B cell (primary cell): ENCODE results near the gene MYO16. TPM values are rescaled to one million over a fixed set of nuclear protein-coding genes. Genes with fewer than 3 reads are reported as not detected.

Experiments used
- ATAC-seq: fragments of 200-7000 bp; cut with Tn5 transposase; one replicate; pipeline ENCODE4 v1.10.0; 2021; ENCODE audit warnings: low read depth, mild to moderate bottlenecking, moderate number of reproducible peaks, moderate library complexity
- CTCF ChIA-PET: fragments of 350-600 bp; sonication (Branson Sonifier 250); formaldehyde crosslinking; loops from one replicate; lab custom pipeline; 2021; ENCODE audit warnings: antibody characterized with exemption, inconsistent platforms; lab: Charles Lee
- POLR2A ChIA-PET: fragments of 350-600 bp; sonication (Branson Sonifier 250); formaldehyde crosslinking; loops from one replicate; lab custom pipeline; 2021; ENCODE audit warnings: antibody characterized with exemption; lab: Charles Lee
- DNase-seq: peaks from one replicate; pipeline ENCODE4 v3.0.0; 2013
- H2AFZ ChIP-seq: 2 replicates; pipeline ENCODE4 v1.6.1; 2012; ENCODE audit warnings: mild to moderate bottlenecking, low read depth, low read length; ENCODE audit not compliant: insufficient read depth, poor library complexity, severe bottlenecking
- H3K27ac ChIP-seq, 2 donors: 1 replicate in 1 of 2; 2 replicates in 1 of 2; pipeline ENCODE4 v1.5.1; 2012 to 2013; ENCODE audit warnings: low read length in 2 of 2, mild to moderate bottlenecking in 2 of 2, moderate library complexity in 1 of 2
- H3K27me3 ChIP-seq, 4 experiments: fragments of 200-600 bp in 1 of 4; sonication (generic) in 1 of 4; replicated peaks in 1 of 4; 1 replicate in 2 of 4; 2 replicates in 2 of 4; pipeline versions ENCODE4 v1.6.1 to v1.7.0; 2013 to 2016; ENCODE audit warnings: low read length in 3 of 4, mild to moderate bottlenecking in 2 of 4, mixed read lengths in 1 of 4, moderate library complexity in 1 of 4; ENCODE audit not compliant: insufficient read depth in 4 of 4, control insufficient read depth in 3 of 4; ENCODE audit errors: control extremely low read depth in 1 of 4
- H3K36me3 ChIP-seq, 2 experiments: replicated peaks in 1 of 2; 1 replicate in 1 of 2; 2 replicates in 1 of 2; pipeline versions ENCODE4 v1.6.1 to v1.7.1; 2013; ENCODE audit warnings: low read length in 1 of 2; ENCODE audit not compliant: insufficient read depth in 2 of 2, control insufficient read depth in 1 of 2; ENCODE audit errors: control extremely low read depth in 1 of 2, extremely low read depth in 1 of 2
- H3K4me1 ChIP-seq, 2 donors: fragments of 200-600 bp in 1 of 2; sonication (generic) in 1 of 2; 1 replicate in 1 of 2; 2 replicates in 1 of 2; pipeline versions ENCODE4 v1.5.1 to v1.6.1; 2013 to 2017; ENCODE audit warnings: low read length in 2 of 2; ENCODE audit not compliant: control insufficient read depth in 2 of 2, insufficient read depth in 2 of 2
- H3K4me2 ChIP-seq: replicated peaks from 2 replicates; pipeline ENCODE3; 2012; ENCODE audit warnings: mild to moderate bottlenecking, low read depth, low read length; ENCODE audit not compliant: poor library complexity, severe bottlenecking
- H3K4me3 ChIP-seq, 5 experiments: fragments of 200-600 bp in 1 of 5; sonication (generic) in 1 of 5; 1 replicate in 3 of 5; 2 replicates in 2 of 5; pipeline versions ENCODE4 v1.5.1 to v1.7.0; 2011 to 2016; ENCODE audit warnings: low read length in 4 of 5, mild to moderate bottlenecking in 4 of 5, low read depth in 2 of 5, control low read depth in 1 of 5, moderate library complexity in 1 of 5; ENCODE audit not compliant: insufficient read depth in 1 of 5; ENCODE audit errors: control extremely low read depth in 1 of 5, extremely low read depth in 1 of 5
- H3K79me2 ChIP-seq: fragments of 200-600 bp; sonication (generic); one replicate; pipeline ENCODE4 v1.6.0; 2016; ENCODE audit warnings: low read length; ENCODE audit not compliant: control insufficient read depth, insufficient read depth
- H3K9ac ChIP-seq: fragments of 200-600 bp; sonication (generic); 2 replicates; pipeline ENCODE4 v1.6.1; 2017; ENCODE audit warnings: mild to moderate bottlenecking, low read length, moderate library complexity
- H3K9me3 ChIP-seq, 3 donors: one replicate each; pipeline versions ENCODE4 v1.6.1 to v1.7.1; 2013; ENCODE audit warnings: low read length in 2 of 3; ENCODE audit not compliant: control insufficient read depth in 2 of 3, insufficient read depth in 1 of 3; ENCODE audit errors: control extremely low read depth in 1 of 3
- H4K20me1 ChIP-seq: 2 replicates; pipeline ENCODE4 v1.6.0; 2012; ENCODE audit warnings: mild to moderate bottlenecking, low read length; ENCODE audit not compliant: insufficient read depth, control insufficient read depth, poor library complexity, severe bottlenecking
- H3K27ac Mint-ChIP-seq: one replicate; pipeline ENCODE4 v1.8.0; 2021; ENCODE audit warnings: mixed read lengths
- H3K27me3 Mint-ChIP-seq: one replicate; pipeline ENCODE4 v1.8.0; 2021; ENCODE audit warnings: mixed read lengths
- H3K4me1 Mint-ChIP-seq: one replicate; pipeline ENCODE4 v1.8.0; 2021; ENCODE audit warnings: mixed read lengths
- H3K4me3 Mint-ChIP-seq: one replicate; pipeline ENCODE4 v1.8.0; 2021; ENCODE audit warnings: mixed read lengths
- H3K9me3 Mint-ChIP-seq: one replicate; pipeline ENCODE4 v1.8.0; 2022; ENCODE audit warnings: mixed read lengths; ENCODE audit not compliant: insufficient read depth
- EZH2 ChIP-seq: IDR thresholded peaks from 2 replicates; pipeline ENCODE4 v1.6.1; 2012; ENCODE audit warnings: borderline replicate concordance, low read depth, mild to moderate bottlenecking, moderate library complexity, low read length; ENCODE audit not compliant: insufficient read depth, poor library complexity, severe bottlenecking
- WGBS: methylation state at CpG from one replicate; pipeline ENCODE4 v1.1.5; 2013; ENCODE audit warnings: missing lambda C conversion rate; ENCODE audit not compliant: insufficient coverage; 5-methylcytosine and 5-hydroxymethylcytosine counted together
- intact Hi-C: fragments of 100-400 bp; cut with micrococcal nuclease; formaldehyde crosslinking; loops from one replicate; pipeline ENCODE4 v1.10.0; 2022
- polyA plus RNA-seq: library from polyadenylated mRNA; depleted of rRNA; stranded (reverse); fragments of >200 nt; gene quantifications from 2 replicates; pipeline ENCODE4 v1.2.3, GENCODE V29; 2012
- total RNA-seq, 2 donors: library from RNA; stranded (reverse); fragments of 120-200 nt in 1 of 2; gene quantifications; 1 replicate in 1 of 2; 2 replicates in 1 of 2; pipeline versions ENCODE4 v1.2.3 to v1.2.4, GENCODE V29; 2013 to 2022
- TF ChIP-seq, protein P1 (sequence below): fragments of 200-600 bp; IDR thresholded peaks from one replicate; pipeline ENCODE4 v1.8.0; 2022; ENCODE audit warnings: antibody characterized with exemption, mild to moderate bottlenecking

Gene MYO16
- total and polyA plus RNA-seq, 2 donors (not counting 1 experiment from before 2014, with no cell fraction given) = not detected

DNA sequence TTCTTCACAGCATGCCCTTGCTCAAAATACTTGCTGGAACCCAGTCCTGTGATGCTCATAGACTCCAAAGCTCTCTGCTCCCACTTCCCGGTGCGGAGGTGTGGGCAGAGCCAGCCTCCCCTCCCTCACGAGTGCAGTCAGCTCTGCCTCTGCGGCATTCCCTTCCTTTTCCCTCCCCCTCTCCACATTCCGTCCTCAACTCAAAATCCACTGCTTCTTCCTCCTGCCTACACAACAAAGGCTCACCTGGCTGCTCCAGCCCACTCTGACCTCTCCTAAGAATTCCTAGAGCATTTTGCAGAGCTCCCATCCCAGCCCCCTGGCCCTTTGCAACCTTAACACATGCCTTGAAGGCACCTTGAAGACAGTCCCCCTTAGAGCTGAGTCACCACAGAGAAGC is 527.9 kb downstream of the MYO16 start:
- DNase-seq (no peak), ATAC-seq (no peak)
- ChIA-PET CTCF (no interaction called here), POLR2A (no interaction called here)
- Histone ChIP-seq H3K4me2 (no peak overlapping the region), H3K27ac (no peak overlapping the region), H2AFZ (no peak overlapping the region), H3K36me3 (no peaks in the 10 kb centered on the region), H3K9me3 (no peaks in the 10 kb centered on the region), H4K20me1 (no peaks in the 10 kb centered on the region), H3K4me3 (no peak overlapping the region), H3K27me3 (peaks cover 0 to 8% (median 3%) of the 10 kb centered on the region in 4 experiments), H3K4me1 (peaks cover 9 to 23% of the 10 kb centered on the region in 2 donors), H3K79me2 (no peaks in the 10 kb centered on the region), H3K9ac (no peak overlapping the region)
- intact Hi-C loops = no loop called here
- H3K27ac Mint-ChIP-seq = no peak overlapping the region
- H3K27me3 Mint-ChIP-seq = peaks cover 34% of the 10 kb centered on the region
- TF ChIP-seq, protein P1, sequence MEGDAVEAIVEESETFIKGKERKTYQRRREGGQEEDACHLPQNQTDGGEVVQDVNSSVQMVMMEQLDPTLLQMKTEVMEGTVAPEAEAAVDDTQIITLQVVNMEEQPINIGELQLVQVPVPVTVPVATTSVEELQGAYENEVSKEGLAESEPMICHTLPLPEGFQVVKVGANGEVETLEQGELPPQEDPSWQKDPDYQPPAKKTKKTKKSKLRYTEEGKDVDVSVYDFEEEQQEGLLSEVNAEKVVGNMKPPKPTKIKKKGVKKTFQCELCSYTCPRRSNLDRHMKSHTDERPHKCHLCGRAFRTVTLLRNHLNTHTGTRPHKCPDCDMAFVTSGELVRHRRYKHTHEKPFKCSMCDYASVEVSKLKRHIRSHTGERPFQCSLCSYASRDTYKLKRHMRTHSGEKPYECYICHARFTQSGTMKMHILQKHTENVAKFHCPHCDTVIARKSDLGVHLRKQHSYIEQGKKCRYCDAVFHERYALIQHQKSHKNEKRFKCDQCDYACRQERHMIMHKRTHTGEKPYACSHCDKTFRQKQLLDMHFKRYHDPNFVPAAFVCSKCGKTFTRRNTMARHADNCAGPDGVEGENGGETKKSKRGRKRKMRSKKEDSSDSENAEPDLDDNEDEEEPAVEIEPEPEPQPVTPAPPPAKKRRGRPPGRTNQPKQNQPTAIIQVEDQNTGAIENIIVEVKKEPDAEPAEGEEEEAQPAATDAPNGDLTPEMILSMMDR = no peak
- no peak for TF ChIP-seq EZH2
- no peak overlapping the region for H3K4me3 Mint-ChIP-seq
- no peaks in the 10 kb centered on the region for H3K9me3 Mint-ChIP-seq
- H3K4me1 Mint-ChIP-seq = peaks cover 26% of the 10 kb centered on the region
- 96% methylated on average over 5 of the region's 5 CpGs for WGBS

DNA sequence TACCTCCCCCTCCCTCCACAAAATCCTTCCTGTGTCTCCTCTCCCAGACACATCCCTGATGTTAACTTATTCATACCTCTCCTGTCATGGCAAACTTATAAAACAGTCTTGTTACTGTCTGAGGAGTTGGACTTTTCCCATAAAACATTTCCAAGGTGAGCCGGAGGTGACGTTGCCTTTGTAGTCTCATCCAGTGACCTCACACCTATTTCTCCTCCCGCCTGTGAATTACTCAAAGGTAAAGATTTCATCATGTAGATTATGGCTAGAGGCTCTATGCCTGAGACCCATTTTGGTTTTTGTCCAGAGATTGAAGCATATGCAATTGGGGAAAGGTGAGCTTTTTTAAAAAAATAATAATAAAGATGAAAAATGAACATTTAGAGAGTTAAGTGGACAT is 529.0 kb downstream of the MYO16 start:
- Histone ChIP-seq H3K4me1 (peaks cover 18 to 33% of the 10 kb centered on the region in 2 donors), H4K20me1 (no peaks in the 10 kb centered on the region), H3K36me3 (no peaks in the 10 kb centered on the region), H3K79me2 (no peaks in the 10 kb centered on the region), H3K4me2 (no peak overlapping the region), H3K4me3 (no peak overlapping the region), H3K27ac (no peak overlapping the region), H2AFZ (no peak overlapping the region), H3K27me3 (peaks cover 0 to 8% (median 3%) of the 10 kb centered on the region in 4 experiments), H3K9ac (no peak overlapping the region), H3K9me3 (no peaks in the 10 kb centered on the region)
- intact Hi-C loops = no loop called here
- POLR2A ChIA-PET = no interaction called here
- no peaks in the 10 kb centered on the region for H3K9me3 Mint-ChIP-seq
- WGBS = no CpG with 5 or more reads among the region's 3 CpGs
- H3K27ac Mint-ChIP-seq = no peak overlapping the region
- H3K27me3 Mint-ChIP-seq = peaks cover 31% of the 10 kb centered on the region
- H3K4me1 Mint-ChIP-seq = peaks cover 36% of the 10 kb centered on the region
- TF ChIP-seq, protein P1 = no peak
- TF ChIP-seq EZH2 = no peak
- DNase-seq (no peak), ATAC-seq (no peak)
- H3K4me3 Mint-ChIP-seq = no peak overlapping the region
- CTCF ChIA-PET = interaction anchor here (1.5 kb wide), 1 partner anchor 13 kb away, joined by 4 read pairs; no protein-coding TSS in a partner anchor
